ENCODE measurements around the gene AAR2. TPM values are rescaled to one million over a fixed set of nuclear protein-coding genes. Genes with fewer than 3 reads are reported as not detected.

Gene AAR2
- total RNA-seq, 1 donor from 2014 or later, result 25.2 TPM

Other genes starting within 250 kb of the AAR2 start
- 0.45 TPM in 1 of 2 replicates, not detected in the other for gene EPB41L1, start 81.7 kb upstream of the AAR2 start, total RNA-seq
- gene DLGAP4, start 69.9 kb downstream of the AAR2 start, total RNA-seq, result 24.0 and 30.9 TPM in 2 replicates

Measured in T-helper 2 cell treated with Interferon-gamma antibody and Interleukin-4, amounts not matched to agents 100 ng/mL and 5 ng/mL, for 36 hours (primary cell).